C1 segment of cervical spinal cord (tissue), 14 donors: ENCODE measurements around the gene TNS4.
A peak's percentile ranks its signal among the peaks of the same experiment; 100 is the strongest.

Source experiments
- DNase-seq, 14 donors: peaks; one replicate each; lab custom pipeline; 2025; lab: John Stamatoyannopoulos, UW

TNS4 gene

DNA sequence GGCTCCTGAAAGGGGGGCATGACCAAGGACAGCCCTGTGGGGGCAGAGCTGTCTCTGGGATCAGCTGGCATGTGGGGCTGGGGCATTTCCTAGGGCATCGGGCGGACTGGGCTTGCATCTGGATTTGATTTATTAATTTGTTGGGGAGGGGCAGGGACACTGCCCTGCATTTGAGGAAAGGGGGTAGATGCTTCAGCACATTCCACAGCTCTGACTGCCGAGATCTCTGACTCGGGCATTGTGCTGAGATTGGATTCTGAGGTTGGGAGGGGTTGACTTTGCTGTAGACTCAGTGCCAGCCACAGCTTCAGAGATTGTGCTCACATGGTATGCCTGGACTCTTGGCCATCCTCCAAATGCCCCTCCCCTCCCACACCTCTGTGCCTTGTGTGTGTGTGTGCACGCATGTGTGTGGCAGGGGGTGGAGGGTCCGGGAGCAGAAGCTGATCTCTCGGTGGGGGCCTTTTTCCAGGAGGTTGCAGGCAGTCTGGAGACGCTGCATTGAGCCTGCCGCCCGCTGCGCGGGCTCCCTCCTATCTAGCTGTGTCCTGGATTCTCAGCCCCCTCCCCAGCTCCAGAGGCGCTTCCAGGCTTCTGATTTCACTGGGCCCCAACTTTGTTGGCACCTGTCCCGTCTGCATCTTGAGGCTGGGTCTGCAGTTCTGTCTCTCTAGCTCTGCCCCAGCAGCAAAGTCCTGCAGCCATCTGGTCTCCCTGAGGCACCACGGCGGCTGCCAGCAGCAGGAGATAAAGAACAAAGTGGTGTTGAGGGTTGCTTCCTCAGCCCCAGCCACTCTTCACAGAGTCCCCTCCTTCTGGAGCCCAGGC is 43.2 kb downstream of the TNS4 start:
- no peak for DNase-seq

DNA sequence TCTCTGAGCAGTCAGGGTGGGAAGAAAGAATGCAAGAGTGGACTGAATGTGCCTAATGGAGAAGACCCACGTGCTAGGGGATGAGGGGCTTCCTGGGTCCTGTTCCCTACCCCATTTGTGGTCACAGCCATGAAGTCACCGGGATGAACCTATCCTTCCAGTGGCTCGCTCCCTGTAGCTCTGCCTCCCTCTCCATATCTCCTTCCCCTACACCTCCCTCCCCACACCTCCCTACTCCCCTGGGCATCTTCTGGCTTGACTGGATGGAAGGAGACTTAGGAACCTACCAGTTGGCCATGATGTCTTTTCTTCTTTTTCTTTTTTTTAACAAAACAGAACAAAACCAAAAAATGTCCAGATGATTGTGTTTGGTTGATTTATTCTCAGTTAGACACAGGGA is 44.1 kb downstream of the TNS4 start:
- DNase-seq, result no peak

DNA sequence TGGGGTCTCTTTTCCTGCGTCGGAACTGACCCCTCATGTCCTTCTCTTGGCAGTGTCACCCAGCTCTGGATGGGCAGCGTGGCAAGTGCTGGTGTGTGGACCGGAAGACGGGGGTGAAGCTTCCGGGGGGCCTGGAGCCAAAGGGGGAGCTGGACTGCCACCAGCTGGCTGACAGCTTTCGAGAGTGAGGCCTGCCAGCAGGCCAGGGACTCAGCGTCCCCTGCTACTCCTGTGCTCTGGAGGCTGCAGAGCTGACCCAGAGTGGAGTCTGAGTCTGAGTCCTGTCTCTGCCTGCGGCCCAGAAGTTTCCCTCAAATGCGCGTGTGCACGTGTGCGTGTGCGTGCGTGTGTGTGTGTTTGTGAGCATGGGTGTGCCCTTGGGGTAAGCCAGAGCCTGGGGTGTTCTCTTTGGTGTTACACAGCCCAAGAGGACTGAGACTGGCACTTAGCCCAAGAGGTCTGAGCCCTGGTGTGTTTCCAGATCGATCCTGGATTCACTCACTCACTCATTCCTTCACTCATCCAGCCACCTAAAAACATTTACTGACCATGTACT is 44.9 kb downstream of the TNS4 start:
- DNase-seq, result no peak

DNA sequence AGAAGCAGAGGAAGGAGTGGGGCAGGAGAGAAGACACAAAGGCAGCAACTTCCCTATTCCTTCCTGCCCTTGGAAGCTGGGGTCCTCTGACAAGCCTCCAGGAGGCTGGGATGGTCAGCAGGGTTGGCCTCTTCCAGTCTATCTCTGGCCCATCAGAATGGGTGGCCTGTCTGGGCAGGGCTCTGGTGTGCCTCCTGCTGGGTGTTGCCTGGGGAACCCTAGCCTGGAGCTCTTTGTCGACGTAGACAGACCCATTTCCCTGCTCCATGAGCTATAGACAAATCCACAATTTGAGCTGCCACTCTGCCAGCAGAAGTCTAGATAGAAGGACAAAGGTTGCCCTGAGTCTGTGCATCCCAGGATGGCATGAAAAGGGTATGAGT is 46.8 kb downstream of the TNS4 start:
- DNase-seq, result no peak

GRCh38 chr17:40453881-40454612 is 47.4 kb downstream of the TNS4 start:
- no peak for DNase-seq

- no peak for DNase-seq
Observed at GRCh38 chr17:40452921-40453378, 48.5 kb downstream of the TNS4 start.

GRCh38 chr17:40452216-40452787 is 49.1 kb downstream of the TNS4 start:
- no peak for DNase-seq

GRCh38 chr17:40451420-40451819 is 50.0 kb downstream of the TNS4 start:
- peak in 2 of 14 donors; percentile 5 to 15 for DNase-seq

DNA sequence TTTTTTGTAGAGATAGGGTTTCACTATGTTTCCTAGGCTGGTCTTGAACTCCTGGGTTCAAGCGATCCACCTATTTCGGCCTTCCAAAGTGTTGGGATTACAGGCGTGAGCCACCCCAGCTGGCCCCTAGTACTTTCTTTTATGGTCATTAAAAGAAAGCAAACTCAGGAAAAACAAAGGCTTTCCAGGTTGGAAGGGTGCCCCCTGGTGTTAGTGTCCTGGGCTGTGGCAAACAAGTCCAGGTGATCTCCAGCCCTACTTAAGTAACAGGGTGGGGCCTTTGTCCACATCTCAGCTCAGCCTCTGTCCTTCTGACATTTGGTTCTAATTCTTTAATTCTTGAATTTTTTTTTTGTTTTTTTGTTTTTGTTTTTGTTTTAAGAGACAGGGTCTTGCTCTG is 51.2 kb downstream of the TNS4 start:
- DNase-seq, result no peak

GRCh38 chr17:40448639-40449261 is 52.7 kb downstream of the TNS4 start:
- no peak for DNase-seq

GRCh38 chr17:40448213-40448638 is 53.2 kb downstream of the TNS4 start:
- no peak for DNase-seq

DNA sequence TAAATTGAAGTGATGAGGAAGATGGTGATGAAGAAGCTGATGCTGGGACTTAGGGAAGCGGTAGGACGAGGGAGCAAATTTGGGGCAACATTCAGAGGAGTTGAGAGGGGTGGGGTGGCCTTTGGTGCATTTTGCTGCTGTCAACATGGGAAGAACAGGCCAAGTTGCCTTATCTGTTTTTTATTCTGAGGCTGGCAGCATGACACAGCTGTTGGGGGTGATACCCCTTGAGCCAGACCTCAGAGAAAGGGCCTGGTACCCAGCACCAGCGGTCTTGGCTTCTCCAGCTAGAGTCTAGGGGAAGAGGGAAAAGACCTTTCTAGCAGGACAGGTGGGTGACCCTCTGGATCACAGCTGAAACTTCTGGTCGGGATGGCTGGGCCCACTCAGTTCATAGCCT is 53.6 kb downstream of the TNS4 start:
- DNase-seq, result no peak

DNA sequence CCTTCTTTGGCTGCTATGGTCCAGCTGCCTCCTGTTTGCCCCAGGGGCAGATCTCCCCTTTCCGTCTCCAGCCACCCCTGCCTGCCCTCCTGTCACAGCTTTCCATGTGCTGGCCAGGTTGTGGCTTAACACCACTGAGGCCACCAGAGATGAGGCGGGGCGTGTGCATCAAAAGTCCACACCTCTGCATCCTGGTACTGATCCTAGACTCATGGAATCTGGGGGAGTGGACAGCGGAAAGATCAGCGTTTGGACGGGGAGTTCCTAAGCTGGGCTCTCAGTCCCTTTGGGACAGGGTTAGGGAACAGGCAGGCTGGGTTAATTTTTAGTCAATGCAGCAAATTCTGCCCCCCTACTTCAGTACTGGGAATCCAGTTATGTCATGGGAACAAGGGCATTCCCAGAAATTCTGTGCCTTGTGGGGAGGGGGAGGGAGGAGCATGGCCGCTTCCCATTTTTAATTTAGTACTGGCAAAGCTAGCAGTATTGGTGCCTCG is 54.2 kb downstream of the TNS4 start:
- DNase-seq, result no peak

DNA sequence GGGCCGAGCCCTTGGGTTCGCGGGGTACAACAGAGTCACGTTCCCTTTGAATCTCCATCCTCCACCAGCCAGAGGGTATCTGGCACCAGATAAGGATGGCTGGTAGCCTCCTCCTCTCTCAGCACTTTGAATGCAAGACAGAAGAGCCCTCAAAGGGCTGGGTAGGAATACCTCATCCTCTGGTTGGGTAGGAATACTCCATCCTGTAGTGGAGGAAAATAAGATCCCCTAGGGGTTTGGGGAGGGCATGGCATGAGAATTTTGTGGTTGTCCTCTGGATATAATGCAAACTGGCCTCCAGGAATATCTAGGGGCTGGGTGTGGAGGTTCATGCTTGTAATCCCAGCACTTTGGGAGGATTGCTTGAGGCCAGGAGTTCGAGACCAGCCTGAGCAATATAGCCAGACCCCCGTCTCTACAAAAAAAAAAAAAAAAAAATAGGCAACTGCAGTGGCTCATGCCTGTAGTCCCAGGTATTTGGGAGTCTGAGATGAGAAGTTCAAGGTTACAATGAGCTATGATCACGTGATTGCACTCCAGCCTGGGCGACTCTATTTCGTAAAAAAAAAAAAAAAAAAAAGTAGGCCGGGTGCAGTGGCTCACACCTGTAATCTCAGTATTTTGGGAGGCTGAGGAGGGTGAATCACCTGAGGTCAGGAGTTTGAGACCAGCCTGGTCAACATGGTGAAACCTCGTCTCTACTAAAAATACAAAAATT is 55.5 kb downstream of the TNS4 start:
- no peak for DNase-seq

DNA sequence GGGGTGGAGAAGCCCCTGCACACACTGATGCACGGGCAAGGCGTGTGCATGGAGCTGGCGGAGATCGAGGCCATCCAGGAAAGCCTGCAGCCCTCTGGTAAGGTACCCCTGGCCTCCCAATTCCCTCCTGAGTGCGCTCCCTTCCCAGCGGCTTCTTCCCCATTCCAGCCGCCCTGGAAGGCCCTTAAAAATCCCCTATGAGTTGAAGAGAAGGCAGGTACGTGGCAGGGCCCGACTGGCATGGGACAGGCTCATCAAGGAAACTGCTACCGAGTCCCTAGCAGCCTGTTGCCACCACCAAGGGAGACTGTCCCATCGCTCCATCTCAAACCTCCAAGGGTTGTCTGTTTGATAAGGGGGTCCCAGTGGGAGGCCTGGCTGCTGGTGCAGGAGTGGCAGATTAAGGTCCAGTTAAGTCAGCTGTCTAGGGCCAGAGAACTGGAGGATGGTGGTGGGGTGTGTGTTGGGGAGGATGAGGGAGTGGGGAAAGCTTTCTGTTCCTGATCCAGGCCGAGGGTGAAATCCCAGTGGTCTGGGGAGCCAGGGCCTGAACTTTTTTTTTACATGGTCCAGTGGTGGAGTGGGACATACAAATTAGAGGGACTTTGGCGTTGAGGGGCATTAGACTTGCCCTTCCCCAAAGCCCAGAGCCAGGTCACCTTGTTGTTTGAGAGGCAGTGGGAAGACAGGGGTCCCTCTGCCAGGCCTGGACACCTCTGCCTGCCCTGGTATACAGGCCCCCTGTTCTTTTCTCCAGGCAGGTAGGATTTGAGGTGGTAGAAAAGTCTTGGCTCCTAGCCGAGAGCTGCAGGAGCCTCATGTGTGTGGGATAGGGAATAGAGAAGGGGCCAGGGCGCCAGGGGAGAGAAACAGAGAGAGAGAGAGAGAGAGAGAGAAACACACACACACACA is 57.2 kb downstream of the TNS4 start:
- no peak for DNase-seq

DNA sequence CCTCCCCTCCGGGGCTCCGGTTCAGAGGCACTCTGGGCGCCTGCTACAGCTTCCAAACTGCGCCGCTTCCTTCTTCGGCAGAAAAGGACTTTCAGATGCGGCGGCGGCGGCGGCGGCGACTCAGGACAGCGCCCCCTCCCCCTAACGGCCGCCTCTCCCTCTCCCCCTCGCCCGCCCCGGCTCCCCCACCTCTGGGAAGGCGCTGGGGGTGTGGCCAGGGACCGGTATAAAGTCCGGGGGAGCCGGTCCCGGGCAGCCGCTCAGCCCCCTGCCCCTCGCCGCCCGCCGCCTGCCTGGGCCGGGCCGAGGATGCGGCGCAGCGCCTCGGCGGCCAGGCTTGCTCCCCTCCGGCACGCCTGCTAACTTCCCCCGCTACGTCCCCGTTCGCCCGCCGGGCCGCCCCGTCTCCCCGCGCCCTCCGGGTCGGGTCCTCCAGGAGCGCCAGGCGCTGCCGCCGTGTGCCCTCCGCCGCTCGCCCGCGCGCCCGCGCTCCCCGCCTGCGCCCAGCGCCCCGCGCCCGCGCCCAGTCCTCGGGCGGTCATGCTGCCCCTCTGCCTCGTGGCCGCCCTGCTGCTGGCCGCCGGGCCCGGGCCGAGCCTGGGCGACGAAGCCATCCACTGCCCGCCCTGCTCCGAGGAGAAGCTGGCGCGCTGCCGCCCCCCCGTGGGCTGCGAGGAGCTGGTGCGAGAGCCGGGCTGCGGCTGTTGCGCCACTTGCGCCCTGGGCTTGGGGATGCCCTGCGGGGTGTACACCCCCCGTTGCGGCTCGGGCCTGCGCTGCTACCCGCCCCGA is 58.0 kb downstream of the TNS4 start, which contains the start of gene IGFBP4:
IGFBP4 (plus strand) TSS at position 255 of the 792 bp plus-strand sequence; CDS start at position 541, 286 bp downstream.
- DNase-seq, result peak in 12 of 14 donors; percentile 3 to 67 (median 28)

DNA sequence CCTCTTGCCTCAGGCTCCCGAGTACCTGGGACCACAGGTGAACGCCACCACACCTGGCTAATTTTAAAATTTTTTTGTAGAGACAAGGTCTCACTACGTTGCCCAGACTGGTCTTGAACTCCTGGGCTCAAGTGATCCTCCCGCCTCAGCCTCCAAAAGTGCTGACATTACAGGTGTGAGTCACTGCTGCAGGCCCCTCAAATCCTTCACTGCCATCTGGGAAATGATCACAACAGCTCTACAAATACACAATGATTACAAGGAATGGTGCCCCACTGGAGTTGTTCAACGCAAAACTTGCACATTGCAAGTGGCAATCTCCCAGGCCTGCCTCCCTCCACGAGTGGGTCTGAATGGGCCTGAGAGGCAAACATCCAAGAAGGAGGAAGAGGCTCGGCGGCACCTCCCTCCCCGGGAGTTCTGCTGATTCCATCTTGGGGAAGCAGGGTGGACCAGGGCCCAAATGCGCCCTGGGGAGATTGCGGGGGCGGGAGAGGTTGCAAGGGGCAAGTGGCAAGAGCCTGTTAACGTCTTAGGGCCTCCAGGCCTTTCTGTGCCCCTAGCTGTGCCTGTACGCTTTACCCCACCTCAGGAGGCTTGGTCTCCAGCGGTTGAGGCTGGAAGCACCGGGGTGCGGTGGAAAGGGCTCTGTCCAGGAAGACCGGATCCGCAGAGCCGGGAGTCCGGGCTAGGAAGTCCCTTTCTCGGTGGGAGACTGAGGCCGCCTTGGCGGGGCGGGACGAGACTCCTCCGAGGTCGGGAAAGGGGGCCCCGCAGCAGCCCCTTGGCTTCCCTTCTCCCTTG is 58.8 kb downstream of the TNS4 start:
- DNase-seq, result peak in 1 of 14 donors; percentile 6

DNA sequence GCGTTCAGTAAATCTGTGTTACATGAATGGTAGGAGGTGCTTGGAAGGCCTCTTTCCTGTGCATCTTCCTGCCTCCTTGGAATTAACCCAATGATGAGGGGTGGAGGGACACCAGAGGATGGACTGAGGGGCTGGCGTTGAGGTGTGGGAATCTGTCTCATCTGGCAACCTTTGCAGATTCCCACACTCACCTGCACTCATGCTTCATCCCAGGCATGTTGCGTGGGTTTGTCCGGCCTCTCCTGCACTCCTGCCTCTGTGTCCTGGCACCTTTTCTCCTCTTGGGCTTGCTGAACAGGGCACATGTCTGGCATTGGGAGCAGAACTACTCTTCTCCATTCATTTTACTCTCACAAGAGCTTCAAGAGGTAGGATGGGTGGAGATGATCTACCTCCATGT is 61.3 kb downstream of the TNS4 start:
- DNase-seq, result no peak
